Gastrocnemius medialis (tissue), 4 donors: ENCODE measurements around the gene CLSTN2.

ENCODE experiments used
- POLR2A ChIP-seq, 2 donors: fragments of 450-650 bp; IDR thresholded peaks; one replicate each; pipeline ENCODE4 v1.6.1; 2017; ENCODE audit warnings: antibody characterized with exemption in 2 of 2, mild to moderate bottlenecking in 2 of 2, moderate library complexity in 2 of 2
- TF ChIP-seq, protein P1 (sequence below), 5 experiments: fragments of 450-650 bp in 3 of 5; fragments of 200-600 bp in 2 of 5; sonication (generic) in 2 of 5; IDR thresholded peaks in 4 of 5; conservative IDR thresholded peaks in 1 of 5; 1 replicate in 4 of 5; 2 replicates in 1 of 5; pipeline ENCODE4 v1.5.1; 2016 to 2019; ENCODE audit warnings: antibody characterized with exemption in 5 of 5, mild to moderate bottlenecking in 3 of 5, moderate library complexity in 3 of 5

DNA sequence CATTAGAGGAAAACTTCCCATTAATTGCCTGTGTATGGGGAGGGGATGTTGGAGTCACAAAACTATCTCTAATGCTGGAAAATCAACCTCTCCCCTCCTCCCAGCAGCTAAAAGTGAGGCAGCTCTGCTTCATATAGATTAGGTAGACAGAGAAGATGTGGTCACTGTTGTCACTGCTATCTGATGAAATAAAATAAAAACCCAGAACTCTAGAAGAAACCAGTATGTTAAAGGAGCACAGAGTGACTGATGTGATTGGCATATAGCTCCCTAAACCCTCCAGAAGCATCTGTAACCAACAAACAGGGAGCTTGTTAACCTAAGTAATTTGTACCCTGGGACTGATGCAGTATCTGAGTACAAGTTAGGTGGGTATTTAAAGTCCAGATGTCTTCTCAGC is 531.0 kb downstream of the CLSTN2 start:
- TF ChIP-seq, protein P1, sequence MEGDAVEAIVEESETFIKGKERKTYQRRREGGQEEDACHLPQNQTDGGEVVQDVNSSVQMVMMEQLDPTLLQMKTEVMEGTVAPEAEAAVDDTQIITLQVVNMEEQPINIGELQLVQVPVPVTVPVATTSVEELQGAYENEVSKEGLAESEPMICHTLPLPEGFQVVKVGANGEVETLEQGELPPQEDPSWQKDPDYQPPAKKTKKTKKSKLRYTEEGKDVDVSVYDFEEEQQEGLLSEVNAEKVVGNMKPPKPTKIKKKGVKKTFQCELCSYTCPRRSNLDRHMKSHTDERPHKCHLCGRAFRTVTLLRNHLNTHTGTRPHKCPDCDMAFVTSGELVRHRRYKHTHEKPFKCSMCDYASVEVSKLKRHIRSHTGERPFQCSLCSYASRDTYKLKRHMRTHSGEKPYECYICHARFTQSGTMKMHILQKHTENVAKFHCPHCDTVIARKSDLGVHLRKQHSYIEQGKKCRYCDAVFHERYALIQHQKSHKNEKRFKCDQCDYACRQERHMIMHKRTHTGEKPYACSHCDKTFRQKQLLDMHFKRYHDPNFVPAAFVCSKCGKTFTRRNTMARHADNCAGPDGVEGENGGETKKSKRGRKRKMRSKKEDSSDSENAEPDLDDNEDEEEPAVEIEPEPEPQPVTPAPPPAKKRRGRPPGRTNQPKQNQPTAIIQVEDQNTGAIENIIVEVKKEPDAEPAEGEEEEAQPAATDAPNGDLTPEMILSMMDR (IDR thresholded peaks at IDR 0.05 in 4 of 5, conservative IDR thresholded peaks at IDR 0.05 in 1 of 5): no peak
- TF ChIP-seq POLR2A (IDR thresholded peaks at IDR 0.05): no peak
